Ishikawa (cell line): ENCODE measurements around the gene ATP5F1D.

Experiments
- CEBPB ChIP-seq: IDR thresholded peaks from 2 replicates; pipeline ENCODE4 v1.6.1; 2012
- CREB1 ChIP-seq: IDR thresholded peaks from 2 replicates; pipeline ENCODE4 v1.6.1; 2012; ENCODE audit warnings: low read depth
- EGR1 ChIP-seq: IDR thresholded peaks from 2 replicates; pipeline ENCODE4 v1.6.1; 2012
- EP300 ChIP-seq: IDR thresholded peaks from 2 replicates; pipeline ENCODE4 v1.6.1; 2012; ENCODE audit warnings: borderline replicate concordance
- FOXM1 ChIP-seq: IDR thresholded peaks from 2 replicates; pipeline ENCODE4 v1.6.1; 2012; ENCODE audit warnings: low read depth, borderline replicate concordance
- MAX ChIP-seq: IDR thresholded peaks from 2 replicates; pipeline ENCODE4 v1.6.1; 2012
- NFIC ChIP-seq: IDR thresholded peaks from 2 replicates; pipeline ENCODE4 v1.6.1; 2012
- RAD21 ChIP-seq: IDR thresholded peaks from 2 replicates; pipeline ENCODE4 v1.6.1; 2012; ENCODE audit warnings: low read depth
- REST ChIP-seq: IDR thresholded peaks from 2 replicates; pipeline ENCODE4 v1.6.1; 2012; ENCODE audit warnings: low read depth, mild to moderate bottlenecking
- TAF1 ChIP-seq: IDR thresholded peaks from 2 replicates; pipeline ENCODE4 v1.6.1; 2012; ENCODE audit warnings: low read depth, mild to moderate bottlenecking
- TCF12 ChIP-seq: IDR thresholded peaks from 2 replicates; pipeline ENCODE4 v1.6.1; 2012; ENCODE audit warnings: low read depth
- TEAD4 ChIP-seq: IDR thresholded peaks from 2 replicates; pipeline ENCODE4 v1.6.1; 2012
- USF1 ChIP-seq: IDR thresholded peaks from 2 replicates; pipeline ENCODE4 v1.6.1; 2012
- YY1 ChIP-seq: IDR thresholded peaks from 2 replicates; pipeline ENCODE4 v1.6.1; 2012; ENCODE audit warnings: low read depth
- ZBTB7A ChIP-seq: IDR thresholded peaks from 2 replicates; pipeline ENCODE4 v1.6.1; 2012; ENCODE audit warnings: low read depth

The ATP5F1D gene

GRCh38 chr19:1287354-1288225 lies 46.0 kb downstream of the ATP5F1D start:
- TF ChIP-seq EP300 (no peak), NFIC (no peak), EGR1 (no peak), TAF1 (no peak), FOXM1 (no peak), USF1 (no peak), TEAD4 (no peak), ZBTB7A (no peak), REST (no peak), MAX (no peak), RAD21 (no peak), YY1 (no peak), TCF12 (no peak), CEBPB (no peak), CREB1 (no peak)

- TF ChIP-seq TAF1 = no peak
- no peak for TF ChIP-seq CEBPB
- no peak; the same call in 1 of the 2 replicates for TF ChIP-seq ZBTB7A
- no peak for TF ChIP-seq YY1
- TF ChIP-seq CREB1 = no peak
- no peak for TF ChIP-seq TEAD4
- no peak for TF ChIP-seq USF1
- TF ChIP-seq MAX = no peak
- TF ChIP-seq EGR1 = no peak
- no peak for TF ChIP-seq FOXM1
- no peak for TF ChIP-seq EP300
- TF ChIP-seq REST = no peak
- no peak for TF ChIP-seq TCF12
These were observed 46.7 kb downstream of the ATP5F1D start for GRCh38 chr19:1288226-1288612.

GRCh38 chr19:1288833-1289685 lies 47.5 kb downstream of the ATP5F1D start:
- TF ChIP-seq EGR1 (no peak), YY1 (no peak), NFIC (no peak), ZBTB7A (no peak), RAD21 (no peak), MAX (no peak), USF1 (no peak), CEBPB (no peak), CREB1 (no peak), REST (no peak), EP300 (no peak), TEAD4 (no peak), FOXM1 (no peak), TCF12 (no peak), TAF1 (no peak)
